Fibroblast of skin of right biceps (primary cell): ENCODE data around the gene CPXCR1.
"Not testable (repeated sequence)": the region's sequence is repeated elsewhere in the genome, so short reads cannot be mapped to it uniquely, and the experiment has no call there.

ENCODE experiments used
- DNase-seq: peaks from one replicate; pipeline ENCODE4 v3.0.0-alpha.2; 2013

Gene CPXCR1

DNA sequence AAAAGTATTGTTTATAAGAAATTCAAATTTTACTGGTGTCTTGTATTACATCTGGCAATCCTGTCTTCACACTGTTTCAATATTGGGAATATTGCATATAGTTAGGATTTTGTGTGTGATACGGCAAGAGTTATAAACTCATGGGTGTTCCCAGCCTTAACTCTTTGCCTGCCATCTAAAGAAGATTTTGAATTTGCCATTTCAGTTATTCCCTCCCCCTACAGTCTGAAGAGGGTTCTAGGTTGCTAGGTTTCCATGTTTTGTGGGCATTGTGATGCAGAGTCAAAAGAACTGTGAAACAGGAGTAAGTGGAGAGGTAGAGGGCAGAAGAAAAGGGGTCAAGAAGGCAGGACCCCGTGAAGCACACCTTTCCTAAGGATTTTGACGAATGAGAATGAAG, at the start of gene CPXCR1:
TSS of gene CPXCR1 (plus strand) at position 301 of the 400 bp plus-strand sequence. CDS start 6,190 bp downstream, outside the sequence.
- no peak for DNase-seq

DNA sequence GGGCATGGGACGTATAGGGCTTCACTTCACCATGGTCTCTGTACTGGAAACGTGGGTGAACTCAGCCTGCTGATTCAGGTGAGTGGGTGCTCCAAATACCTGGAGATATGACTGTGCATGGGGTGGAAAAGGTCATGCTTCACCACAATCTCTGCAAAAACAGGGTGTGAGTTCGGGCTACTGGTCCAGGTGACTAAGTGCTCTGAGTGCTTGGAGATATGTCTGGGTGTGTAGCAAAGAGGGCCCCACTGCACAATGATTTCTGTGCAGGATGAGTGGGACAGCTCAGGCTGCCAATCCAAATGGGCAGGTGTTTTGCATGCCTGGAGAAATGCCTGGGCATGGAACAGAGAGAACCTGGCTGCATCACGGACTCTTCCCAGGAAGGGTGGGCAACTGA, 11.2 kb upstream of the CPXCR1 start:
- DNase-seq = no peak

GRCh38 chrX:88746215-88746614, 810 bp upstream of the CPXCR1 start:
- DNase-seq = not testable (repeated sequence)

GRCh38 chrX:88752339-88752738, 5.3 kb downstream of the CPXCR1 start:
- DNase-seq = not testable (repeated sequence)

GRCh38 chrX:88789825-88790224, 42.8 kb downstream of the CPXCR1 start:
- DNase-seq = no peak
